Thyroid gland (tissue), 4 donors: Measurements from ENCODE around the gene ZGPAT.

ENCODE experiments used
- CTCF ChIP-seq, 6 experiments: fragments of 200-600 bp in 3 of 6; fragments of 450-650 bp in 3 of 6; sonication (generic) in 3 of 6; IDR thresholded peaks; one replicate each; pipeline ENCODE4 v1.5.1; 2016 to 2019; ENCODE audit warnings: antibody characterized with exemption in 6 of 6, mild to moderate bottlenecking in 2 of 6, inconsistent platforms in 1 of 6, moderate library complexity in 1 of 6
- POLR2A ChIP-seq, 2 donors: fragments of 450-650 bp; IDR thresholded peaks; one replicate each; pipeline ENCODE4 v1.6.1; 2017; ENCODE audit warnings: antibody characterized with exemption in 2 of 2, mild to moderate bottlenecking in 2 of 2, moderate library complexity in 1 of 2

- TF ChIP-seq CTCF (IDR thresholded peaks at IDR 0.05) (no peak), POLR2A (IDR thresholded peaks at IDR 0.05) (no peak)
These were observed 33.9 kb upstream of the ZGPAT start for GRCh38 chr20:63673951-63674350.
